ENCODE measurements around the gene LIN37. TPM values are rescaled to one million over a fixed set of nuclear protein-coding genes. Genes with fewer than 3 reads are reported as not detected.

LIN37 gene
- total and polyA plus RNA-seq, 9 of the 15 experiments (the other 6 are each of a cell fraction or from before 2014, with no cell fraction given), result 1.2 to 12.5 (median 8.6) TPM

DNA sequence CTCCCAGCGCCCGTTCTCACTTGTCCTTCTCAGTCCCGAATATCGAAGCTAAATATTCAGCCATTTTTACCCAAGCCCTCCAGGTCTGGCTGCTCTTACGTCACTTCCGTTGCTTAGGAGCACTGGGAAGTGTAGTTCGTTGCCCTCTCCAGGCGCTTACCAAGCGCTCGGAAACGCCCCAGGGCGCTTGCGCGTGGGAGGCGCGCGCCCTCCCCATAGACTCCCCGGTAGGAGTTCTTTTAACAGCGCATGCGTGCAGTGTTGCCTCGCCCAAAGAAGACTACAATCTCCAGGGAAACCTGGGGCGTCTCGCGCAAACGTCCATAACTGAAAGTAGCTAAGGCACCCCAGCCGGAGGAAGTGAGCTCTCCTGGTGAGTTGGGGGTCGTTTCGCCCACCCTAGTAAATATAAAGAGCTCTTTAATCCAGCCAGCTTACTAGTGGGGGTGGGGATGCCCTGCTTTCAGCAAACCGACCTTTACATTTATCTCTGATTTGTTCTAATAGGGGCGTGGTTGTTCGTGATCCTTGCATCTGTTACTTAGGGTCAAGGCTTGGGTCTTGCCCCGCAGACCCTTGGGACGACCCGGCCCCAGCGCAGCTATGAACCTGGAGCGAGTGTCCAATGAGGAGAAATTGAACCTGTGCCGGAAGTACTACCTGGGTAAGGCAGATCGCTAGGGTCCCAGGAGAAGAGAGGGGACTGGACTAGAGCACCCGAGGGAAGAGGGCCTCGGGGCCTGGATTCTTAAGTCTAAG lies 2.9 kb upstream of the LIN37 start, which contains the start of the genes PSENEN and U2AF1L4 (continued):
- TF ChIP-seq, protein P1, sequence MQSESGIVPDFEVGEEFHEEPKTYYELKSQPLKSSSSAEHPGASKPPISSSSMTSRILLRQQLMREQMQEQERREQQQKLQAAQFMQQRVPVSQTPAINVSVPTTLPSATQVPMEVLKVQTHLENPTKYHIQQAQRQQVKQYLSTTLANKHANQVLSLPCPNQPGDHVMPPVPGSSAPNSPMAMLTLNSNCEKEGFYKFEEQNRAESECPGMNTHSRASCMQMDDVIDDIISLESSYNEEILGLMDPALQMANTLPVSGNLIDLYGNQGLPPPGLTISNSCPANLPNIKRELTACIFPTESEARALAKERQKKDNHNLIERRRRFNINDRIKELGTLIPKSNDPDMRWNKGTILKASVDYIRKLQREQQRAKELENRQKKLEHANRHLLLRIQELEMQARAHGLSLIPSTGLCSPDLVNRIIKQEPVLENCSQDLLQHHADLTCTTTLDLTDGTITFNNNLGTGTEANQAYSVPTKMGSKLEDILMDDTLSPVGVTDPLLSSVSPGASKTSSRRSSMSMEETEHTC (IDR thresholded peaks at IDR 0.05), result no peak
- no peak for TF ChIP-seq HDAC3 (IDR thresholded peaks at IDR 0.05; ENCODE audit: borderline replicate concordance, partially characterized antibody)
- no peak for TF ChIP-seq FIP1L1 (IDR thresholded peaks at IDR 0.05; ENCODE audit: low read depth, low read length, poor library complexity, severe bottlenecking)
- TF ChIP-seq ZNF133 (CRISPR knock-in tag; IDR thresholded peaks at IDR 0.05), result no peak
- no peak for TF ChIP-seq ESRRB (CRISPR knock-in tag; IDR thresholded peaks at IDR 0.05; ENCODE audit: borderline replicate concordance)
- TF ChIP-seq BDP1 (IDR thresholded peaks at IDR 0.05; ENCODE audit: insufficient read depth, insufficient read length), result no peak
- no peak for TF ChIP-seq EWSR1 (IDR thresholded peaks at IDR 0.05; ENCODE audit: borderline replicate concordance, low read depth, partially characterized antibody)
- peak; percentile 59 for TF ChIP-seq TBP (optimal IDR thresholded peaks at IDR 0.05; ENCODE audit: low read depth, low read length)
- no peak for TF ChIP-seq PHB (CRISPR knock-in tag; IDR thresholded peaks at IDR 0.05)
- no peak for TF ChIP-seq HOXB6 (CRISPR knock-in tag; IDR thresholded peaks at IDR 0.05; ENCODE audit: borderline replicate concordance)
- TF ChIP-seq ASH1L (IDR thresholded peaks at IDR 0.05; ENCODE audit: borderline replicate concordance, low read depth, partially characterized antibody), result no peak
- TF ChIP-seq HLTF (IDR thresholded peaks at IDR 0.05), result no peak
- no peak for TF ChIP-seq TEAD4 (IDR thresholded peaks at IDR 0.05; ENCODE audit: low read length)
- TF ChIP-seq TEAD4 (CRISPR knock-in tag; IDR thresholded peaks at IDR 0.05; ENCODE audit: borderline replicate concordance), result no peak
- TF ChIP-seq TAF1 (IDR thresholded peaks at IDR 0.05; ENCODE audit: control insufficient read depth, extremely low read depth, insufficient read depth, low read length, severe bottlenecking), result peak; percentile 43
- TF ChIP-seq, protein P2, sequence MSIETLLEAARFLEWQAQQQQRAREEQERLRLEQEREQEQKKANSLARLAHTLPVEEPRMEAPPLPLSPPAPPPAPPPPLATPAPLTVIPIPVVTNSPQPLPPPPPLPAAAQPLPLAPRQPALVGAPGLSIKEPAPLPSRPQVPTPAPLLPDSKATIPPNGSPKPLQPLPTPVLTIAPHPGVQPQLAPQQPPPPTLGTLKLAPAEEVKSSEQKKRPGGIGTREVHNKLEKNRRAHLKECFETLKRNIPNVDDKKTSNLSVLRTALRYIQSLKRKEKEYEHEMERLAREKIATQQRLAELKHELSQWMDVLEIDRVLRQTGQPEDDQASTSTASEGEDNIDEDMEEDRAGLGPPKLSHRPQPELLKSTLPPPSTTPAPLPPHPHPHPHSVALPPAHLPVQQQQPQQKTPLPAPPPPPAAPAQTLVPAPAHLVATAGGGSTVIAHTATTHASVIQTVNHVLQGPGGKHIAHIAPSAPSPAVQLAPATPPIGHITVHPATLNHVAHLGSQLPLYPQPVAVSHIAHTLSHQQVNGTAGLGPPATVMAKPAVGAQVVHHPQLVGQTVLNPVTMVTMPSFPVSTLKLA (conservative IDR thresholded peaks at IDR 0.05), result peak in 1 of 2 experiments; percentile 20; a peak in 3 of 4 replicates
- TF ChIP-seq SAFB2 (IDR thresholded peaks at IDR 0.05; ENCODE audit: borderline replicate concordance, low read depth, low read length, severe bottlenecking), result no peak
- 0 out of 2 replicates have a peak, but pooled peaks have one; percentile 12 for TF ChIP-seq ZFX (CRISPR knock-in tag; IDR thresholded peaks at IDR 0.05)
- TF ChIP-seq ZNF717 (CRISPR knock-in tag; IDR thresholded peaks at IDR 0.05), result no peak
- no peak for TF ChIP-seq RFX5 (IDR thresholded peaks at IDR 0.05; ENCODE audit: low read depth, low read length)
- TF ChIP-seq CREM (IDR thresholded peaks at IDR 0.05; ENCODE audit: low read depth), result peak; percentile 97
- TF ChIP-seq, protein P3, sequence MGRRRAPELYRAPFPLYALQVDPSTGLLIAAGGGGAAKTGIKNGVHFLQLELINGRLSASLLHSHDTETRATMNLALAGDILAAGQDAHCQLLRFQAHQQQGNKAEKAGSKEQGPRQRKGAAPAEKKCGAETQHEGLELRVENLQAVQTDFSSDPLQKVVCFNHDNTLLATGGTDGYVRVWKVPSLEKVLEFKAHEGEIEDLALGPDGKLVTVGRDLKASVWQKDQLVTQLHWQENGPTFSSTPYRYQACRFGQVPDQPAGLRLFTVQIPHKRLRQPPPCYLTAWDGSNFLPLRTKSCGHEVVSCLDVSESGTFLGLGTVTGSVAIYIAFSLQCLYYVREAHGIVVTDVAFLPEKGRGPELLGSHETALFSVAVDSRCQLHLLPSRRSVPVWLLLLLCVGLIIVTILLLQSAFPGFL (CRISPR knock-in tag; IDR thresholded peaks at IDR 0.05), result no peak
- no peak for TF ChIP-seq POU5F1 (IDR thresholded peaks at IDR 0.05; ENCODE audit: borderline replicate concordance, low read depth, low read length, partially characterized antibody)
- TF ChIP-seq FOXJ2 (tag; IDR thresholded peaks at IDR 0.05), result peak; percentile 72; the same call in 1 of the 2 replicates
- no peak for TF ChIP-seq FOXA3 (CRISPR knock-in tag; conservative IDR thresholded peaks at IDR 0.05 in 1 of 2, IDR thresholded peaks at IDR 0.05 in 1 of 2)

Measured in K562 (cell line).